GM06990 (cell line): Measurements from ENCODE around the gene CTNNA2.

Experiments used
- DNase-seq: peaks from one replicate; pipeline ENCODE4 v3.0.0-alpha.2; 2011; ENCODE audit not compliant: insufficient read length; ENCODE audit errors: extremely low read depth
- H3K27me3 ChIP-seq: replicated peaks from 2 replicates; pipeline ENCODE4 v1.6.0; 2011; ENCODE audit warnings: low read length; ENCODE audit not compliant: control insufficient read depth, insufficient read depth
- H3K36me3 ChIP-seq: 2 replicates; pipeline ENCODE4 v1.5.1; 2011; ENCODE audit warnings: low read length; ENCODE audit not compliant: control insufficient read depth, insufficient read depth
- H3K4me3 ChIP-seq: replicated peaks from 2 replicates; pipeline ENCODE4 v1.5.1; 2011; ENCODE audit warnings: low read depth, mild to moderate bottlenecking, control low read depth, low read length
- TF ChIP-seq, protein P1 (sequence below): IDR thresholded peaks from 2 replicates; pipeline ENCODE4 v1.5.1; 2011; ENCODE audit warnings: low read length, control low read depth, mild to moderate bottlenecking, inconsistent platforms; ENCODE audit not compliant: insufficient read depth, poor library complexity, severe bottlenecking

CTNNA2 gene

DNA sequence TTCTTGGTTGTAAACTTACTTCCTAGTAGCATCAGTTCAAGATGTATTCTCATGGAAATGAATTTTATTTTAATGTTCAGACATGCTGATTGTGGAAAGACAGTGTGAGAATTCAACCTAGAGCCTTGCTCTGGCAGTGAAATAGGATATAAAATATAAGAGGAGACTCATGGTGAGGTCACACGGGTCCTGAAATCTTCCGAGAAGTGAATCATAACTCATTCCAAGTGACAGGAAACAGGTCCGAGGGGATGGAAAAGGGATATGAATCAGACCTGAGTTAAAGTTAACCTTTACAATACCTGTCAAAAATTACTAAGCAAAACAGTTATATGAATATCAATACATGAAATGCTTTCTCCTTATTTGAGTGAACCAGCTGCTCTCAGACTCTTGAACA lies 976.9 kb downstream of the CTNNA2 start:
- TF ChIP-seq, protein P1, sequence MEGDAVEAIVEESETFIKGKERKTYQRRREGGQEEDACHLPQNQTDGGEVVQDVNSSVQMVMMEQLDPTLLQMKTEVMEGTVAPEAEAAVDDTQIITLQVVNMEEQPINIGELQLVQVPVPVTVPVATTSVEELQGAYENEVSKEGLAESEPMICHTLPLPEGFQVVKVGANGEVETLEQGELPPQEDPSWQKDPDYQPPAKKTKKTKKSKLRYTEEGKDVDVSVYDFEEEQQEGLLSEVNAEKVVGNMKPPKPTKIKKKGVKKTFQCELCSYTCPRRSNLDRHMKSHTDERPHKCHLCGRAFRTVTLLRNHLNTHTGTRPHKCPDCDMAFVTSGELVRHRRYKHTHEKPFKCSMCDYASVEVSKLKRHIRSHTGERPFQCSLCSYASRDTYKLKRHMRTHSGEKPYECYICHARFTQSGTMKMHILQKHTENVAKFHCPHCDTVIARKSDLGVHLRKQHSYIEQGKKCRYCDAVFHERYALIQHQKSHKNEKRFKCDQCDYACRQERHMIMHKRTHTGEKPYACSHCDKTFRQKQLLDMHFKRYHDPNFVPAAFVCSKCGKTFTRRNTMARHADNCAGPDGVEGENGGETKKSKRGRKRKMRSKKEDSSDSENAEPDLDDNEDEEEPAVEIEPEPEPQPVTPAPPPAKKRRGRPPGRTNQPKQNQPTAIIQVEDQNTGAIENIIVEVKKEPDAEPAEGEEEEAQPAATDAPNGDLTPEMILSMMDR = no peak
- DNase-seq = no peak
- H3K27me3 ChIP-seq = no peaks in the 10 kb centered on the region
- no peaks in the 10 kb centered on the region for H3K36me3 ChIP-seq
- no peak overlapping the region for H3K4me3 ChIP-seq

DNA sequence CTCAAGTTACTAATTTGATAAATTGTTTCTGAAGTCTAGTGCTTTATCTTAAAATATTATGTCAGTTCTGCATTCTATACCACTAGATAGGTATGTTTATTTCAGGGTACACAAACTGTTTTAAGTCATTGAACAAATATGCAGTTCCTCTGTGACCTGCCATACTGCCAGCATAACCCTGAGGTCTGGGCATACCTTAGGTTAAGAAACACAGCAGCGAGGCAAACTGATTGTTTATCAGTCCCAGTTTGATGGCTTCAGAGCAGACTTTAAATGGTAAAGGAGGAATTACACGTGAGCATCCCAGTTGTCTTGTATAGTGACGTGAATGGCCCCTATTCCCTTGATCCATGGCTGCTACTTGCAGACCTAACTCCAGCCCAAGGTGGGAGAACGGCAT lies 978.1 kb downstream of the CTNNA2 start:
- Histone ChIP-seq H3K36me3 (no peaks in the 10 kb centered on the region), H3K27me3 (no peaks in the 10 kb centered on the region), H3K4me3 (no peak overlapping the region)
- TF ChIP-seq, protein P1 = no peak
- DNase-seq = no peak

DNA sequence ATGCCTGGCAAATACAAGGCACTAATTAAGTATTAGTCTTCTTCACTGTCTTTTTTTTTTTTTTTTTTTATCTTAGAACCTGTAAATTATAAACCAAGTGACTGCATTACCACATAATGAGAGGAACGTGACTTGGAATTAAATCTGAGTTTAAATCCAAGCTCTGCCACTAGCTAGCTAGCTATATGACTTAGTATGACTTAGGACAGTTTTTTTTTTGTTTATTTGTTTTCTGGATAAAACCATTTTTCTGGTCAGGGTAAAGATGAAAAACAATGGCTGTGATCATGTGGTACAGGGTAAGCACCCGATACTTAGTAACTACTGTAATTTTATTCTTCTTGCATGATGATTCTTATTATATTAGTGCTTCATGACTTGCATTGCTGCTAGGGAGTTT lies 983.5 kb downstream of the CTNNA2 start:
- Histone ChIP-seq H3K4me3 (no peak overlapping the region), H3K36me3 (no peaks in the 10 kb centered on the region), H3K27me3 (no peaks in the 10 kb centered on the region)
- TF ChIP-seq, protein P1 = no peak
- DNase-seq = no peak

DNA sequence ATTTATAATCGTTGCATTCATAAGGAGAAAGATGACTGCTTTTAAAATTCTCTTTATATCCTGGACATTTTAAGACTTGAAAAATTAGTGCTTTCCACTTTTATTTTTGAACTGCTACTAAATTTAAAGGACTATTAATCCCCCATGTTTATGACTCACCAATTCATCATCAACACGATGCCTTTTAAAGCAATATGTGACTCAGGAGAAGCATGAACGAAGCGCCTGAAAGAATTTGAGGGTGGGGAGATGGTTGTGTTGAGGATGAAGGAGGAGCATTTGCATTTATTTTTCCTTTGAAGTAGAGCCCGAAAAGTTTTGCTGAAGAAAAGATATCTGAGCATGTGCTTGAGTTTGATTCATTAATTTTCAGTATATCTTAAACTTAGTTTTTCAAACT lies 983.9 kb downstream of the CTNNA2 start:
- Histone ChIP-seq H3K4me3 (no peak overlapping the region), H3K36me3 (no peaks in the 10 kb centered on the region), H3K27me3 (no peaks in the 10 kb centered on the region)
- DNase-seq = no peak
- TF ChIP-seq, protein P1 = no peak

DNA sequence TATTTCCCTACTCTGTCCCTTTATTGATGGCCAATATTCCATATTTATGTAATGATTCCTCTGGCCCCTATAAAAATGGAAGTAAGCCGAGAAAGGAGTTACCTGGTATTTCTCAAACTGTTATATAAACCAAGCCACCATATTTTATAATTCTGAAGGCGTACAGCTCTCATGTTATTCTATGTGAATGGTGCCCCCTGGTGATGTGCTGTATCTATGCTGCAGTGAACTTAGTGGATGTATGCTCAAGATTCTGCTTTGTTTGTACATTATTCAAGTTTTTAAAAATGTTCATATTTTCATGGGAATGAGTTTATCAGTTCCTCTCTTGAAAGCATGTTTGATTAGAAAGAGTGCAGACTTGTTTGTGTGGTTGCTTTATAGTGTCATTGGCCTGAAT lies 986.2 kb downstream of the CTNNA2 start:
- H3K36me3 ChIP-seq = no peaks in the 10 kb centered on the region
- DNase-seq = no peak
- H3K27me3 ChIP-seq = no peaks in the 10 kb centered on the region
- TF ChIP-seq, protein P1 = peak; percentile 49
- H3K4me3 ChIP-seq = no peak overlapping the region
